G401 (cell line): ENCODE measurements around the gene OPN3. TPM values are rescaled to one million over a fixed set of nuclear protein-coding genes. Genes with fewer than 3 reads are reported as not detected.

Experiments
- DNase-seq: peaks from one replicate; pipeline ENCODE4 v3.0.0-alpha.2; 2015; ENCODE audit warnings: low spot score
- in situ Hi-C: cut with HindIII; loops from 2 replicates; pipeline ENCODE4 v1.10.0; 2016; ENCODE audit warnings: low sequenced_read_pairs, mixed read lengths
- total RNA-seq: library from RNA; depleted of rRNA; stranded (reverse); fragments of >200 nt; shearing (Covaris generic); gene quantifications from 2 replicates; pipeline ENCODE4 v1.2.3, GENCODE V29; 2014

OPN3 gene
- total RNA-seq, 1 experiment from 2014 or later: 14.4 TPM

- in situ Hi-C loops: no loop called here
These were observed 8.0 kb upstream of the OPN3 start for GRCh38 chr1:241648159-241648558.

GRCh38 chr1:241647658-241648057 is 7.5 kb upstream of the OPN3 start:
- in situ Hi-C loops: no loop called here
- no peak for DNase-seq

More at GRCh38 chr1:241648159-241648558, 8.0 kb upstream of the OPN3 start:
- no peak for DNase-seq

GRCh38 chr1:241646201-241646600 is 6.0 kb upstream of the OPN3 start:
- in situ Hi-C loops: no loop called here
- DNase-seq: no peak

GRCh38 chr1:241645199-241645598 is 5.0 kb upstream of the OPN3 start:
- no peak for DNase-seq
- in situ Hi-C loops: no loop called here

GRCh38 chr1:241644259-241644658 is 4.1 kb upstream of the OPN3 start:
- in situ Hi-C loops: no loop called here
- no peak for DNase-seq

GRCh38 chr1:241642593-241642944 is 2.4 kb upstream of the OPN3 start:
- DNase-seq: no peak

GRCh38 chr1:241641773-241642592 is 1.8 kb upstream of the OPN3 start:
- in situ Hi-C loops: no loop called here
- DNase-seq: peak; percentile 3

More at GRCh38 chr1:241642593-241642944, 2.4 kb upstream of the OPN3 start:
- in situ Hi-C loops: no loop called here

GRCh38 chr1:241640867-241641622 is 876 bp upstream of the OPN3 start:
- in situ Hi-C loops: no loop called here
- DNase-seq: peak; percentile 32

GRCh38 chr1:241639623-241640148 is 483 bp downstream of the OPN3 start:
- DNase-seq: peak; percentile 23
- in situ Hi-C loops: no loop called here

- DNase-seq: peak; percentile 8
- in situ Hi-C loops: no loop called here
These were observed 1.1 kb downstream of the OPN3 start for GRCh38 chr1:241638909-241639622.

- no peak for DNase-seq
- in situ Hi-C loops: no loop called here
These were observed 2.0 kb downstream of the OPN3 start for GRCh38 chr1:241638099-241638682.

GRCh38 chr1:241637604-241638003 is 2.6 kb downstream of the OPN3 start:
- DNase-seq: no peak
- in situ Hi-C loops: no loop called here

GRCh38 chr1:241637046-241637590 is 3.1 kb downstream of the OPN3 start:
- no peak for DNase-seq
- in situ Hi-C loops: no loop called here

GRCh38 chr1:241636291-241636690 is 3.9 kb downstream of the OPN3 start:
- DNase-seq: no peak
- in situ Hi-C loops: no loop called here

- in situ Hi-C loops: no loop called here
- DNase-seq: no peak
These were observed 4.5 kb downstream of the OPN3 start for GRCh38 chr1:241635556-241636152.

- no peak for DNase-seq
- in situ Hi-C loops: no loop called here
These were observed 7.2 kb downstream of the OPN3 start for GRCh38 chr1:241632987-241633386.

- in situ Hi-C loops: no loop called here
- DNase-seq: no peak
These were observed 8.5 kb downstream of the OPN3 start for GRCh38 chr1:241631674-241632073.

- in situ Hi-C loops: no loop called here
- DNase-seq: no peak
These were observed 9.3 kb downstream of the OPN3 start for GRCh38 chr1:241630899-241631298.

GRCh38 chr1:241630476-241630875 is 9.7 kb downstream of the OPN3 start:
- in situ Hi-C loops: no loop called here
- no peak for DNase-seq
